KMS-11 (cell line): Measurements from ENCODE around the gene TPRG1.

ENCODE experiments used
- H2AFZ ChIP-seq: fragments of 200-600 bp; sonication (generic); 2 replicates; pipeline ENCODE4 v1.6.1; 2016; ENCODE audit warnings: antibody characterized with exemption, mixed run types, low read depth
- H3K27ac ChIP-seq: fragments of 200-600 bp; sonication (generic); 2 replicates; pipeline ENCODE4 v1.6.1; 2016; ENCODE audit warnings: mild to moderate bottlenecking, mixed run types
- H3K27me3 ChIP-seq: fragments of 200-600 bp; sonication (generic); 2 replicates; pipeline ENCODE4 v1.6.1; 2017; ENCODE audit warnings: mild to moderate bottlenecking, low read depth, mixed run types, moderate library complexity; ENCODE audit not compliant: insufficient read depth
- H3K36me3 ChIP-seq: fragments of 200-600 bp; sonication (generic); 2 replicates; pipeline ENCODE4 v1.6.1; 2017; ENCODE audit warnings: mild to moderate bottlenecking, mixed run types; ENCODE audit not compliant: insufficient read depth
- H3K4me1 ChIP-seq: fragments of 200-600 bp; sonication (generic); 2 replicates; pipeline ENCODE4 v1.6.1; 2016; ENCODE audit warnings: mild to moderate bottlenecking, low read depth, mixed run types; ENCODE audit not compliant: poor library complexity, severe bottlenecking
- H3K4me2 ChIP-seq: fragments of 200-600 bp; sonication (generic); 2 replicates; pipeline ENCODE4 v1.7.0; 2016; ENCODE audit warnings: mild to moderate bottlenecking, mixed run types
- H3K4me3 ChIP-seq: fragments of 200-600 bp; sonication (generic); IDR thresholded peaks from 2 replicates; pipeline ENCODE4 v1.6.1; 2017; ENCODE audit warnings: low read depth, low read length, mixed read lengths; ENCODE audit not compliant: insufficient read depth
- H3K79me2 ChIP-seq: fragments of 200-600 bp; sonication (generic); 2 replicates; pipeline ENCODE4 v1.6.1; 2016; ENCODE audit warnings: low read depth, mixed run types; ENCODE audit not compliant: insufficient read depth
- H3K9ac ChIP-seq: fragments of 200-600 bp; sonication (generic); 2 replicates; pipeline ENCODE4 v1.6.1; 2016; ENCODE audit warnings: mild to moderate bottlenecking, mixed run types
- H4K20me1 ChIP-seq: fragments of 200-600 bp; sonication (generic); 2 replicates; pipeline ENCODE4 v1.6.1; 2016; ENCODE audit warnings: mild to moderate bottlenecking, mixed run types; ENCODE audit not compliant: insufficient read depth
- TF ChIP-seq, protein P1 (sequence below): fragments of 200-600 bp; sonication (generic); conservative IDR thresholded peaks from 2 replicates; pipeline ENCODE4 v1.6.1; 2017; ENCODE audit warnings: low read depth, mild to moderate bottlenecking, antibody characterized with exemption, low read length, moderate library complexity, mixed read lengths

TPRG1 gene

DNA sequence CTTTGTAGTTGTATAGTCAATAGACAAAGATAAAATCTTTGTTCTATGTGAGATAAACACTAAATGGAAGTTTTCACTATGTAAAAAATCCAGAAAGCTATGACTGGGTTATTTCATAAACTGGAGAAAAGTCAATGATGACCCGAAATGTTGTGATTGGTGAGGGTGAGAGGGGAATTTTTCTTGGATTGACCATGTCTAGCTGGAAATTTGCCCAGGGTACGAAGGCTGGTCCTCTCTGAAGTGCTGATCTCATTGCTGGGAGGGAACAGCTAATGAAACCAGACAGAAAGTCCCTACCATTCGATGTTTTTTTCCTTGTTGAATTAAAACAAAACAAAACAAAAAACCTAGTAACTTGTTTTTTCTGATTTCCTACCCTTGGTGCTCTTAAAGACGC is 14.3 kb downstream of the TPRG1 start:
- H3K4me2 ChIP-seq: peak overlapping the region; percentile 23; the same call in 1 of the 2 replicates
- H3K4me3 ChIP-seq: no peak overlapping the region
- peaks cover 25% of the 10 kb centered on the region for H3K4me1 ChIP-seq
- H3K36me3 ChIP-seq: no peaks in the 10 kb centered on the region
- H3K27me3 ChIP-seq: no peaks in the 10 kb centered on the region
- H3K27ac ChIP-seq: peak overlapping the region; percentile 26
- H2AFZ ChIP-seq: no peak overlapping the region
- TF ChIP-seq, protein P1, sequence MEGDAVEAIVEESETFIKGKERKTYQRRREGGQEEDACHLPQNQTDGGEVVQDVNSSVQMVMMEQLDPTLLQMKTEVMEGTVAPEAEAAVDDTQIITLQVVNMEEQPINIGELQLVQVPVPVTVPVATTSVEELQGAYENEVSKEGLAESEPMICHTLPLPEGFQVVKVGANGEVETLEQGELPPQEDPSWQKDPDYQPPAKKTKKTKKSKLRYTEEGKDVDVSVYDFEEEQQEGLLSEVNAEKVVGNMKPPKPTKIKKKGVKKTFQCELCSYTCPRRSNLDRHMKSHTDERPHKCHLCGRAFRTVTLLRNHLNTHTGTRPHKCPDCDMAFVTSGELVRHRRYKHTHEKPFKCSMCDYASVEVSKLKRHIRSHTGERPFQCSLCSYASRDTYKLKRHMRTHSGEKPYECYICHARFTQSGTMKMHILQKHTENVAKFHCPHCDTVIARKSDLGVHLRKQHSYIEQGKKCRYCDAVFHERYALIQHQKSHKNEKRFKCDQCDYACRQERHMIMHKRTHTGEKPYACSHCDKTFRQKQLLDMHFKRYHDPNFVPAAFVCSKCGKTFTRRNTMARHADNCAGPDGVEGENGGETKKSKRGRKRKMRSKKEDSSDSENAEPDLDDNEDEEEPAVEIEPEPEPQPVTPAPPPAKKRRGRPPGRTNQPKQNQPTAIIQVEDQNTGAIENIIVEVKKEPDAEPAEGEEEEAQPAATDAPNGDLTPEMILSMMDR: no peak
- no peak overlapping the region for H3K9ac ChIP-seq
- H3K79me2 ChIP-seq: no peaks in the 10 kb centered on the region
- H4K20me1 ChIP-seq: no peaks in the 10 kb centered on the region

DNA sequence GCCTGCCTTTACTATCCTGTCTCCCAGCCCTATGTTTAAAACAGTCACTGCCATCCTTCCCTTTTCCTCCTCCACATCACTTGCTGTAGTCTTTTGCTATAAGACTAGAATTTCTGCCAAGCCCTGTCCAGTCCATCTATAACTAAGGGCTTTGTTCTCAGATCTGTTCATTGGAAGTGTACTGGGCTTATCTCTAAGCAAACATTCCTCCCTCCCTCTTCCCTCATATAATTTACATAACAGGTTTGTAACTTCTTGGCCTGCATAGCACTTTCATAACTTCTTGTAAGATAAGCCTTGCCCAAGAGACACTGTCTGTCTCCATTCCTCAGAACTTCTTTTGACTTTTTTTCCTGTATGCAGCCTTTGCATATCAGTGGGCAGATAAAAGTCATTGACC is 16.7 kb downstream of the TPRG1 start:
- Histone ChIP-seq H3K4me2 (no peak overlapping the region), H3K79me2 (no peaks in the 10 kb centered on the region), H3K4me3 (no peak overlapping the region), H3K36me3 (no peaks in the 10 kb centered on the region), H4K20me1 (no peaks in the 10 kb centered on the region), H2AFZ (no peak overlapping the region), H3K9ac (no peak overlapping the region), H3K27me3 (no peaks in the 10 kb centered on the region), H3K4me1 (peaks cover 25% of the 10 kb centered on the region), H3K27ac (no peak overlapping the region)
- TF ChIP-seq, protein P1: no peak

DNA sequence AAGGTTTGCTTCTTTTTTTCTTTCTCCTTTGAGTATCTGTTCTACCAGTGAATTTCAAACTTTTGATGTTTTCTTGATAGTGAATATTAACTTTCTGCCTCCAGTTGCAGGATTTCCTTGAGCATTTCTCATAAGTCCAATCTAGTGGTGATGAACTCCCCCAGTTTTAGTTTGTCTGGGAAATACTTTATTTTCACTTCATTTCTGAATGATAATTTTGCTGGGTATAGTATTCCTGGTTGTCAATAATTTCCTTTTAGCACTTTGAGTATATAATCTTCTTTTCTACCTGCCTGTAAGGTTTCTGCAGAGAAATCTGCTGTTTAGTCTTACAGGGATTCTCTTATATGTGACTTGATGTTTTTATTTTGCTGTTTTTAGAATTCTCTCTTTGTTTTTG is 21.0 kb downstream of the TPRG1 start:
- Histone ChIP-seq H4K20me1 (no peaks in the 10 kb centered on the region), H3K27me3 (no peaks in the 10 kb centered on the region), H3K36me3 (no peaks in the 10 kb centered on the region), H3K4me2 (no peak overlapping the region), H3K4me1 (peaks cover 11% of the 10 kb centered on the region), H3K9ac (no peak overlapping the region), H3K27ac (no peak overlapping the region), H3K79me2 (no peaks in the 10 kb centered on the region), H3K4me3 (no peak overlapping the region), H2AFZ (no peak overlapping the region)
- TF ChIP-seq, protein P1: no peak

DNA sequence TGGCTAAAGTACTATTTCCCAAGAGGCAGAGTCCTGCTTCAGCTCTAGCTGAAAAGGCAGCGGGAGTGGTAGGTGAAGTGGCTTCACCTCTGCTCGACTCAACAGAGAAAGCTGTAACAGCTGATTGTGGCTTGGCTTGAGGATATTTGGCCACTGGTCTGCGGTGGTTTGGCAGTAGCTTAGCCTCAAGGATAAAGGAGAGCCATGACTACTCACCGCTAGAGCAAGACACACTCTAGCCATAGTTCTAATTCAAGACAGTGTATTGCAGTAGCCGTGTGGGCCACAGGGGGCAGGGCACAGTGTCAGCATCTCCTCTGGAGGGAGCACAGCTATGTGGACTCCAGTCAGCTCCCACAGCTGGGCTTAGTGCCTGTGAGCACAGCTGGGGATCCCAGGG is 23.5 kb downstream of the TPRG1 start:
- Histone ChIP-seq H3K9ac (no peak overlapping the region), H3K27ac (no peak overlapping the region), H3K36me3 (no peaks in the 10 kb centered on the region), H3K4me3 (no peak overlapping the region), H3K4me1 (peaks cover 3% of the 10 kb centered on the region), H2AFZ (no peak overlapping the region), H3K4me2 (no peak overlapping the region), H3K27me3 (no peaks in the 10 kb centered on the region), H3K79me2 (no peaks in the 10 kb centered on the region), H4K20me1 (no peaks in the 10 kb centered on the region)
- TF ChIP-seq, protein P1: 0 out of 2 replicates have a peak, but pooled peaks have one; percentile 21
